AG09319 (cell line): ENCODE measurements around the gene SLC25A39.

Source experiments
- DNase-seq: peaks from one replicate; pipeline ENCODE4 v3.0.0-alpha.2; 2010; ENCODE audit warnings: low read depth; ENCODE audit errors: extremely low read depth
- TF ChIP-seq, protein P1 (sequence below): IDR thresholded peaks from 2 replicates; pipeline ENCODE4 v1.5.1; 2011; ENCODE audit warnings: low read depth, mild to moderate bottlenecking, inconsistent platforms, low read length, moderate library complexity

The SLC25A39 gene

DNA sequence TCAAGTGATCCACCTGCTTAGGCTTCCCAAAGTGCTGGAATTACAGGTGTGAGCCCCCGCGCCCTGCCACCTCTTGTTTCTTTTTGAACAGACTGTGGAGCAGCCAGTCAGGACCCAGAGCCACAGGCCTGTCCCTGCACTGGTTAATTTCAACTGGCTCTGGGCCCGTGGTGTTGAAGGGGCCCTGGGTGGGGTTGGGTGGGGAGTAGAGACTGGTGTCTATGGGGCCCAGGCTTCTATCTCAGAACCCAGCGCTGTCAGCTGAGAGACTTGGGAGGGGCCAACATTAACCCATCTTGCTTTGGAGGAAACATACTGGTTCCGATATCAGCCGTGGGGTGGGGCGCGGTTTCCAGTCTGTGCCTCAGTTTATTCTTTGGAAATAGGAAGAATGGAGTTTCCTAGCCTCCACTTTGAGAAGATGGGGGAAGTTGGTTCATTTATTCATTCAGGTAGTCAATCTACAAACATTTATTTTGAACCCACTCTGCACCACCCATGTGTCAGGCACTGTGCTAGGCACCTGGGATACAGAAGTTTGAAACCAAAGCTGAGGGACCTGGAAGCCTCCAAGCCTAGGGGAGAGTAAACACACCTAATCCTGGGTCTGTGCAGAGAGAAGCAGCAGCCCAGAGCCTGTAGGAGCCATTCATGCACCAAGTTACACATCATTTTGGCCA is 41.1 kb downstream of the SLC25A39 start:
- TF ChIP-seq, protein P1, sequence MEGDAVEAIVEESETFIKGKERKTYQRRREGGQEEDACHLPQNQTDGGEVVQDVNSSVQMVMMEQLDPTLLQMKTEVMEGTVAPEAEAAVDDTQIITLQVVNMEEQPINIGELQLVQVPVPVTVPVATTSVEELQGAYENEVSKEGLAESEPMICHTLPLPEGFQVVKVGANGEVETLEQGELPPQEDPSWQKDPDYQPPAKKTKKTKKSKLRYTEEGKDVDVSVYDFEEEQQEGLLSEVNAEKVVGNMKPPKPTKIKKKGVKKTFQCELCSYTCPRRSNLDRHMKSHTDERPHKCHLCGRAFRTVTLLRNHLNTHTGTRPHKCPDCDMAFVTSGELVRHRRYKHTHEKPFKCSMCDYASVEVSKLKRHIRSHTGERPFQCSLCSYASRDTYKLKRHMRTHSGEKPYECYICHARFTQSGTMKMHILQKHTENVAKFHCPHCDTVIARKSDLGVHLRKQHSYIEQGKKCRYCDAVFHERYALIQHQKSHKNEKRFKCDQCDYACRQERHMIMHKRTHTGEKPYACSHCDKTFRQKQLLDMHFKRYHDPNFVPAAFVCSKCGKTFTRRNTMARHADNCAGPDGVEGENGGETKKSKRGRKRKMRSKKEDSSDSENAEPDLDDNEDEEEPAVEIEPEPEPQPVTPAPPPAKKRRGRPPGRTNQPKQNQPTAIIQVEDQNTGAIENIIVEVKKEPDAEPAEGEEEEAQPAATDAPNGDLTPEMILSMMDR, result no peak
- DNase-seq, result no peak

DNA sequence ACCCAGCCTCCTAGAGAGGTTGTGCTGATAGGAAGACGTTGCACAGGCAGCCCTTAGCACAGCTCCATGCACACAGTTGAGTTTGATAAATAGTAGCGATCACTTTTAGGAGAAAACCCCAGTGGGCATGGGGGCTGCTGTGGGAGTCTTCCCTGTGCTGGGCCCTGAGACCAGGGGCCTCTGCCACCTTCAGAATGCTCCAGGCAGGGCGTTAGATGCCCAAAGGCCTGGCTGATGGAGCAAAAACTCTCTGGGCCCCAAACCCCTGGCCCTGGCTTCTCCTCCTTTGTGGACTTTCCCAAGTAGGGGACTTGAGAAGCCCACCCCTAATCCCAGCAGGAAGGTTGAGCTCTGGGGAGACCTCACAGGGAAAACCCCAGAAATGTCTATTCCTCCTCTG is 42.4 kb downstream of the SLC25A39 start:
- TF ChIP-seq, protein P1, result no peak
- no peak for DNase-seq

DNA sequence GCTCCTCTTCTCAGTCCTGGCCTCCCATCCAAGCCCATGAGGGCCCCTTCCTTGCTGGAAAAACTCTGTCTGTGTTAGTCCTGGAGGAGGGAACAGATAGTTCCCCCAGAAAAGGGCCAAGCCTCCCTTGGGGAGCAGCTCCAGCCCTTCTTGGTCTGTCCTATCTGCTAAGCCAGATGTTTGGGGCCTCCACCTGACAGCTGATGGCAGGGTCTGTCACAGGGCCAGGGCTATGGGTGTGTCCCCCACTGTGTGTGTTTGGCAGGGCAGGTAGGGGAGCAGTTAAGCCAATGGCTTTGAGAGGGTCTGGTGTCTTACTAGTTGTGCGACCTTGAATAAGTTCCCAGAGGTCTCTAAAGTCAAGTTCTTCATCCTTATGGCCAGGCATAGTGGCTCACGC is 43.1 kb downstream of the SLC25A39 start:
- TF ChIP-seq, protein P1, result no peak

DNA sequence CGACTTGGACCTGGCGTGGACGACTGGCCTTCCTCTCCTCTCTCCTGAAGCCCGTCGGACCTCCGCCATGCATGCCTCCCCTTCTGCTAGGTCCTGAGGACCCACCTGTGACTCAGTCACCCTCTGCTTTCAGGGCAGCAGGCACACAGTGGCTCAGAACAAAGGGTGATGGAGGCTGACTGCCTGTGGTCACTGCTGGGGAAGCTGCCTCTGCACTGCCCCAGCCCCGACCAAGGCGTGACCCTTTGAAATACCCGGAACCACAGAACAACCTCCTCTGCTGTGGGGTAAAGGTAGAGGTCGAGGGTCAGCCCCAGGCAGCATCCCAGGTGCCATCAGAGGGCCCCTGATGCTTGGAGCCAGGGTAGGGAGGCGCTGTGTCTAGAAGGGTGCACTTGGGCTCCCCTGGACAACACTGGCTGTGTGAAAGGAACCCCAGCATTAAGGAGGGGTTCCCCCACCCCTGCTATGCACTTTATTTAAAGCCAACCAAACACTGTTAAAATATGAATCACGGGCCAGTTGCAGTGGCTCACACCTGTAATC is 44.2 kb downstream of the SLC25A39 start:
- no peak for DNase-seq
- TF ChIP-seq, protein P1, result no peak

More for the DNA sequence above, 43.1 kb downstream of the SLC25A39 start:
- DNase-seq, result no peak

DNA sequence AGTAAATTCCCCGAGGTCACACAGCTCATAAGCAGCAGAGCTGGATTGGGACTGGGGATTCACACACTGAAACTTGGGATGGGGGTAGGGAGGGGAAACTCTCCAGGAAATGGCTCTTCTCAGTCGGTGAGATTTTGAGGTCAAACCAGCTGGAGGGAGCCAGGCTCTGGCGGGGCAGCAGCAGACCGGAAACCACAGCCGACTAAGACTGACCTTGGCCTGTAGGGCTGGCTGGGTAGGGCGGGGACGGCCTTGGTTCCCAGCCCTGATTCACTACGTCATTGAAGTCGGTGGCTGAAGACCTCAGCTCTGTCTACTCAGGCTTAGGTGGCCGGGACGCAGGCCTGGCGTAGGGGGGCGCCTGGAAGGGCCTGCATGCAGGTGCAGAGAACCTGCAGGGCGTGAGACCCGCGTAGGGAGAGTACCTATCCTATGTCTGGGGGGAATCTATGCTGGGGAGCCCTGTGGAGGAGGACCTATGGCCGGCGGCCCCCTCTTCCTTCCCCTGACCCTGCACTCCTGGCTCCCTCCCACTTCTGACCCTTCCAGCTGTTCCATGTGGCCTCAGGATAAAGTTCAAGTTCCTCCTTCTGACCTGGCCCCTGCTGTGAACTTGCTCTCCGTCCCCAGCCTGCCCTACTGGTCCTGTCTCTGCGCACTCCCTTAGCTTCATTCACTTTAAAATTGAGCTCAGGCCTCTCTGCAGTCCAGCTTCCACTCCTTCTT is 44.8 kb downstream of the SLC25A39 start:
- TF ChIP-seq, protein P1, result no peak
- peak; percentile 46 for DNase-seq

DNA sequence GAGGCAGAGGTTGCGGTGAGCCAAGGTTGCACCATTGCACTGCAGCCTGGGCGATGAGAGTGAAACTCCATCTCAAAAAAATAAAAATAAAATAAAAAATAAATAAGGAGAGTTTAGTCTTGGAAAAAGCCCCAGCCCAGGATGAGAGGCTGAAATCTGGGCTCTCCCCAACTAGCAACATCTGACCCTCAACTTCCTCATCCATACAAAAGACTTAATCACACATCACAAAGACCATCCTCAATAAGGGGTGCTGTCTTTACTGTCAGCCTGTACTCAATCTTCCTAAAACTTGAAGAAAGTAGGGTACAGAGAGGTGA is 45.3 kb downstream of the SLC25A39 start:
- TF ChIP-seq, protein P1, result no peak
- DNase-seq, result no peak

DNA sequence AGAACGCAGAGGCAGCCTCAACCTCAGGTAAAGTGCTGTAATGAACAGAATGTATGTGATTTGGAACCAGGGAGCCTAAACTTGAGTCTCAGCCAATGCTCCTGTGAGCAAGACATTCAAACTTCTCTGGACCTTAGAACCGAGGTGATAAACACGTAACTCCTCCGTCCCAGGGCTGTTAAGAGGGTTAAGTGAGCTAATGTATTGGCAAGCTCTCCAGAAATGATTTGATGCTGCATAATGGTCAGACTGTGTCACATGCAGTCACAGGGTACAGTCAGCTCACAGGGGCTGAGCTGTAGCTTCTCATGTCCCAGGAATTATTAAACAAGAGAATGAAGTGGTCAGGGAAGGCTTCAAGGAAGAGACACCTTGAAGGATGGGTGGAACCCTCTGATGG is 46.6 kb downstream of the SLC25A39 start:
- DNase-seq, result no peak
- TF ChIP-seq, protein P1, result no peak
